Esophagus muscularis mucosa (tissue), 4 donors: ENCODE data around the gene ZNF564. TPM values are rescaled to one million over a fixed set of nuclear protein-coding genes. Genes with fewer than 3 reads are reported as not detected.

Experiments
- DNase-seq: peaks from one replicate; pipeline ENCODE4 v3.0.0-alpha.2; 2017; ENCODE audit errors: extremely low spot score
- H3K27ac ChIP-seq, 4 donors: fragments of 200-600 bp; sonication (generic); replicated peaks in 1 of 4; 1 replicate in 3 of 4; 2 replicates in 1 of 4; pipeline ENCODE4 v1.5.1; 2016 to 2019; ENCODE audit warnings: mild to moderate bottlenecking in 1 of 4
- H3K27me3 ChIP-seq, 4 donors: fragments of 200-600 bp; sonication (generic); one replicate each; pipeline versions ENCODE4 v1.5.1 to v1.6.0; 2016 to 2019
- H3K36me3 ChIP-seq, 4 donors: fragments of 200-600 bp; sonication (generic); one replicate each; pipeline ENCODE4 v1.5.1; 2016 to 2019
- H3K4me1 ChIP-seq, 4 donors: fragments of 200-600 bp; sonication (generic); one replicate each; pipeline ENCODE4 v1.5.1; 2016 to 2019
- H3K4me3 ChIP-seq, 4 donors: fragments of 200-600 bp; sonication (generic); 1 replicate in 2 of 4; 2 replicates in 2 of 4; pipeline ENCODE4 v1.5.1; 2016 to 2019; ENCODE audit warnings: mild to moderate bottlenecking in 4 of 4, moderate library complexity in 1 of 4
- H3K9me3 ChIP-seq, 4 donors: fragments of 200-600 bp; sonication (generic); 1 replicate in 3 of 4; 2 replicates in 1 of 4; pipeline ENCODE4 v1.5.1; 2016 to 2019
- CTCF ChIP-seq, 3 experiments: fragments of 200-600 bp in 2 of 3; fragments of 450-650 bp in 1 of 3; sonication (generic) in 2 of 3; IDR thresholded peaks; one replicate each; pipeline ENCODE4 v1.5.1; 2017 to 2019; ENCODE audit warnings: antibody characterized with exemption in 3 of 3, mild to moderate bottlenecking in 2 of 3, moderate library complexity in 1 of 3
- EP300 ChIP-seq: sonication (generic); formaldehyde crosslinking; IDR thresholded peaks from one replicate; pipeline ENCODE4 v1.6.1; 2017; ENCODE audit warnings: antibody characterized with exemption
- POLR2A ChIP-seq: fragments of 450-650 bp; IDR thresholded peaks from one replicate; pipeline ENCODE4 v1.6.1; 2017; ENCODE audit warnings: antibody characterized with exemption, moderate library complexity, mild to moderate bottlenecking, low read depth
- POLR2AphosphoS5 ChIP-seq, 2 donors: sonication (generic); formaldehyde crosslinking; IDR thresholded peaks; one replicate each; pipeline ENCODE4 v1.6.1; 2017; ENCODE audit warnings: antibody characterized with exemption in 2 of 2
- WGBS: methylation state at CpG from one replicate; pipeline ENCODE4 v1.1.5; 2018; 5-methylcytosine and 5-hydroxymethylcytosine counted together
- intact Hi-C: fragments of 100-400 bp; cut with DNase I; formaldehyde crosslinking; loops from one replicate; pipeline ENCODE4 v1.15.1; 2023
- total RNA-seq, 4 donors: library from RNA; depleted of rRNA; stranded (reverse); fragments of >200 nt; gene quantifications; one replicate each; pipeline versions ENCODE4 v1.1.0 to v1.2.1, GENCODE V29; 2016

Gene ZNF564
- total RNA-seq, 4 donors from 2014 or later: 8.3 to 13.7 (median 9.3) TPM

GRCh38 chr19:12513531-12514061 is 37.7 kb downstream of the ZNF564 start:
- intact Hi-C loops: no loop called here
- Histone ChIP-seq H3K4me3 (peak overlapping the region; percentile 40 to 50 (median 45)), H3K27me3 (no peaks in the 10 kb centered on the region), H3K27ac (peak overlapping the region in 1 of 4 donors; percentile 19), H3K4me1 (peaks cover 0 to 18% (median 14%) of the 10 kb centered on the region in 4 donors), H3K36me3 (no peaks in the 10 kb centered on the region), H3K9me3 (no peaks in the 10 kb centered on the region)
- 25% methylated on average over 12 of the region's 35 CpGs for WGBS
- TF ChIP-seq POLR2AphosphoS5 (IDR thresholded peaks at IDR 0.05) (peak in 1 of 2 donors; percentile 44), POLR2A (no peak), EP300 (no peak), CTCF (IDR thresholded peaks at IDR 0.05) (peak; percentile 19 to 39 (median 33))
- no peak for DNase-seq

GRCh38 chr19:12497032-12497431 is 54.2 kb downstream of the ZNF564 start:
- 89% methylated on average over 4 of the region's 4 CpGs for WGBS
- Histone ChIP-seq H3K4me1 (peaks cover 0 to 12% (median 8%) of the 10 kb centered on the region in 4 donors), H3K27ac (no peak overlapping the region), H3K4me3 (no peak overlapping the region), H3K27me3 (no peaks in the 10 kb centered on the region), H3K9me3 (no peaks in the 10 kb centered on the region), H3K36me3 (no peaks in the 10 kb centered on the region)
- DNase-seq: no peak
- intact Hi-C loops: no loop called here
- TF ChIP-seq CTCF (IDR thresholded peaks at IDR 0.05) (no peak), POLR2AphosphoS5 (IDR thresholded peaks at IDR 0.05) (no peak), POLR2A (no peak), EP300 (no peak)

- H3K36me3 ChIP-seq: no peaks in the 10 kb centered on the region
- no peak for DNase-seq
- H3K27me3 ChIP-seq: no peaks in the 10 kb centered on the region
- H3K4me3 ChIP-seq: no peak overlapping the region
- H3K27ac ChIP-seq: peak overlapping the region in 1 of 4 donors; percentile 85
- intact Hi-C loops: no loop called here
- TF ChIP-seq CTCF (IDR thresholded peaks at IDR 0.05) (no peak), POLR2A (no peak), EP300 (no peak), POLR2AphosphoS5 (IDR thresholded peaks at IDR 0.05) (no peak)
- no peaks in the 10 kb centered on the region for H3K9me3 ChIP-seq
- peaks cover 0 to 12% (median 8%) of the 10 kb centered on the region in 4 donors for H3K4me1 ChIP-seq
- WGBS: 83% methylated on average over 6 of the region's 6 CpGs
Measured at GRCh38 chr19:12496480-12496879, 54.8 kb downstream of the ZNF564 start.

- WGBS: under 1% methylated on average over 19 of the region's 51 CpGs
- H3K4me3 ChIP-seq: peak overlapping the region; percentile 59 to 85 (median 74)
- no peaks in the 10 kb centered on the region for H3K27me3 ChIP-seq
- H3K36me3 ChIP-seq: no peaks in the 10 kb centered on the region
- peaks cover 0 to 12% (median 8%) of the 10 kb centered on the region in 4 donors for H3K4me1 ChIP-seq
- TF ChIP-seq POLR2A: peak; percentile 27
- no peak for TF ChIP-seq EP300
- peak; percentile 34 to 48 (median 38) for TF ChIP-seq CTCF (IDR thresholded peaks at IDR 0.05)
- TF ChIP-seq POLR2AphosphoS5 (IDR thresholded peaks at IDR 0.05): peak; percentile 86 to 90
- H3K9me3 ChIP-seq: no peaks in the 10 kb centered on the region
- H3K27ac ChIP-seq: peak overlapping the region; percentile 77 to 88 (median 86)
- peak; percentile 97 for DNase-seq
- intact Hi-C loops: no loop called here
Measured at GRCh38 chr19:12495002-12495802, 56.1 kb downstream of the ZNF564 start.
